SU-DHL-6 (cell line): Measurements from ENCODE around the gene TFB1M.
A peak's percentile ranks its signal among the peaks of the same experiment; 100 is the strongest.

Experiments
- H2AFZ ChIP-seq: fragments of 200-600 bp; sonication (generic); 2 replicates; pipeline ENCODE4 v1.6.1; 2014; ENCODE audit warnings: low read depth, mild to moderate bottlenecking, moderate library complexity, mixed read lengths, antibody characterized with exemption, low read length; ENCODE audit not compliant: severe bottlenecking
- H3F3A ChIP-seq: fragments of 200-600 bp; shearing (Covaris generic); 2 replicates; pipeline ENCODE4 v1.6.0; 2016; ENCODE audit warnings: antibody characterized with exemption, mild to moderate bottlenecking; ENCODE audit not compliant: insufficient read depth
- H3K27ac ChIP-seq: fragments of 200-600 bp; sonication (generic); 2 replicates; pipeline ENCODE4 v1.5.1; 2016; ENCODE audit warnings: low read depth, mild to moderate bottlenecking, low read length, moderate library complexity, mixed read lengths
- H3K27me3 ChIP-seq: fragments of 200-600 bp; sonication (generic), shearing (Covaris generic); 2 replicates; pipeline ENCODE4 v1.6.0; 2014; ENCODE audit warnings: mild to moderate bottlenecking, low read length
- H3K36me3 ChIP-seq: fragments of 200-600 bp; sonication (generic); 2 replicates; pipeline ENCODE4 v1.6.1; 2014; ENCODE audit warnings: mild to moderate bottlenecking, low read length, mixed read lengths
- H3K4me2 ChIP-seq: fragments of 300-600, 200-600 bp; shearing (Covaris generic), sonication (generic); 2 replicates; pipeline ENCODE4 v1.6.0; 2014; ENCODE audit warnings: low read length, low read depth, mild to moderate bottlenecking; ENCODE audit not compliant: poor library complexity, severe bottlenecking
- H3K4me3 ChIP-seq: fragments of 200-600 bp; sonication (generic); 2 replicates; pipeline ENCODE4 v1.5.1; 2014; ENCODE audit warnings: antibody characterized with exemption, low read length, mild to moderate bottlenecking, mixed read lengths; ENCODE audit not compliant: insufficient read depth, poor library complexity, severe bottlenecking
- H3K79me2 ChIP-seq: fragments of 200-600 bp; sonication (generic); 2 replicates; pipeline ENCODE4 v1.6.1; 2014; ENCODE audit warnings: mild to moderate bottlenecking, low read length, moderate library complexity; ENCODE audit not compliant: insufficient read depth
- H3K9ac ChIP-seq: fragments of 200-600 bp; sonication (generic); 2 replicates; pipeline ENCODE4 v1.7.0; 2014; ENCODE audit warnings: mild to moderate bottlenecking, low read length
- H3K9me2 ChIP-seq: fragments of 200-600 bp; sonication (generic); replicated peaks from 2 replicates; pipeline ENCODE4 v1.6.1; 2014; ENCODE audit warnings: low read length; ENCODE audit not compliant: insufficient read depth
- H3K9me3 ChIP-seq: fragments of 200-600 bp; sonication (generic); 2 replicates; pipeline ENCODE4 v1.6.1; 2014; ENCODE audit warnings: low read length, mixed read lengths; ENCODE audit not compliant: insufficient read depth
- H4K20me1 ChIP-seq: fragments of 200-600 bp; sonication (generic); 2 replicates; pipeline ENCODE4 v1.6.1; 2014; ENCODE audit warnings: low read depth, mild to moderate bottlenecking, antibody characterized with exemption, low read length, moderate library complexity, mixed read lengths
- CTCF ChIP-seq: fragments of 200-600 bp; sonication (generic); IDR thresholded peaks from one replicate; pipeline ENCODE4 v1.5.1; 2017; ENCODE audit warnings: antibody characterized with exemption, mild to moderate bottlenecking, low read length, moderate library complexity; ENCODE audit not compliant: insufficient read depth, poor library complexity, severe bottlenecking
- EZH2phosphoT487 ChIP-seq: fragments of 200-600 bp; sonication (generic), shearing (Covaris generic); conservative IDR thresholded peaks from 2 replicates; pipeline ENCODE4 v1.6.1; 2018; ENCODE audit warnings: mild to moderate bottlenecking, antibody characterized with exemption, low read length, moderate library complexity, mixed read lengths

The TFB1M gene

DNA sequence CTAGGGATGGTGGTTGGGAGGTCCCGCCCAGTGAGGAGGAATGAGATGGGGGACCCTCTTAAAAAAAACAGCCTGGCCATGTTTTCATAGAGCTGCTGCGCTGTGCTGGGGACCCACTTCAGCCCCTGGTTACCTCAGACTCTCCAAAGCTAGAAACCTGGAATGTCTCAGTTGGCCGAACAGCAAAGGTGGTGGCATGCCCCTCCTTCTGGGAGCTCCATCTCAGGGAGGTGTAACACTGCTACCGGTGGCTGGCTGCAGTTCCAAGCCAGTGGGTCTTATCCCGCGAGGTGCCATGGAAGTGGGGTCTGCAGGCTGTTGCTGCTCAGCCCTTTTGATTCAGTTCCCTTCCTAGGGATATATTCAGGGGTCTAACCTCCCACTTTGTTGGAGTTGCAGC is 35.7 kb upstream of the TFB1M start:
- Histone ChIP-seq H3F3A (no peaks in the 10 kb centered on the region), H3K9me2 (no peaks in the 10 kb centered on the region), H2AFZ (no peak overlapping the region), H3K4me3 (no peak overlapping the region), H3K27me3 (no peaks in the 10 kb centered on the region), H3K9me3 (peaks cover 21% of the 10 kb centered on the region; the same call in 1 of the 2 replicates), H4K20me1 (no peaks in the 10 kb centered on the region), H3K36me3 (peaks cover 17% of the 10 kb centered on the region), H3K27ac (peak overlapping the region; percentile 75), H3K4me2 (no peak overlapping the region), H3K9ac (no peak overlapping the region), H3K79me2 (no peaks in the 10 kb centered on the region)
- TF ChIP-seq EZH2phosphoT487: no peak
- TF ChIP-seq CTCF: no peak

DNA sequence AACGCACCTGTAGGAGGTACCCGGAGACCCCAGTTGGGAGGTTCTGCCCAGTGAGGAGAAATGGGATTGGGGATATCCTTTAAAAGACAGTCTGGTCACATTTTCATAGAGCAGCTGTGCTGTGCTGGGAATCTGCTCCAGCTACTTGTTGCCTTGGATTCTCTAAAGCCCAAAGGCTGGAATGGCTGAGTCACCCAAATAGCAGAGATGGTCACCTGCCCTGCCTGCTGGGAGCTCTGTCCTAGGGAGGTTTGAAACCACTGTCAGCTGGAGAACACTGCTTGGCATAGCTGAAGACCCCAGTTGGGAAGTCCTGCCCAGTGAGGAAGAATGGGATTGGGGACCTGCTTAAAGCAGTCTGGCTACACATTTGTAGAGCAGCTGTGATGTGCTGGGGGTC is 34.8 kb upstream of the TFB1M start:
- no peak overlapping the region for H3K27ac ChIP-seq
- no peak overlapping the region for H2AFZ ChIP-seq
- peaks cover 9% of the 10 kb centered on the region for H3K36me3 ChIP-seq
- no peak overlapping the region for H3K9ac ChIP-seq
- no peaks in the 10 kb centered on the region for H3K27me3 ChIP-seq
- no peak for TF ChIP-seq EZH2phosphoT487
- H3F3A ChIP-seq: no peaks in the 10 kb centered on the region
- no peaks in the 10 kb centered on the region for H4K20me1 ChIP-seq
- no peaks in the 10 kb centered on the region for H3K79me2 ChIP-seq
- H3K4me2 ChIP-seq: no peak overlapping the region
- H3K9me2 ChIP-seq: no peaks in the 10 kb centered on the region
- H3K4me3 ChIP-seq: no peak overlapping the region
- peaks cover 15% of the 10 kb centered on the region; the same call in 1 of the 2 replicates for H3K9me3 ChIP-seq

- Histone ChIP-seq H3K4me2 (no peak overlapping the region), H3K9ac (no peak overlapping the region)
- TF ChIP-seq EZH2phosphoT487 (no peak), CTCF (no peak)
Observed at GRCh38 chr6:155347800-155348199, 33.5 kb upstream of the TFB1M start.

GRCh38 chr6:155346957-155347356 is 32.7 kb upstream of the TFB1M start:
- Histone ChIP-seq H3K79me2 (no peaks in the 10 kb centered on the region), H4K20me1 (no peaks in the 10 kb centered on the region), H3K36me3 (no peaks in the 10 kb centered on the region), H3K27ac (no peak overlapping the region), H3K9me2 (no peaks in the 10 kb centered on the region), H3K9me3 (peaks cover 7% of the 10 kb centered on the region; the same call in 1 of the 2 replicates), H3K27me3 (no peaks in the 10 kb centered on the region), H3K4me2 (no peak overlapping the region), H3K4me3 (no peak overlapping the region), H2AFZ (no peak overlapping the region), H3F3A (no peaks in the 10 kb centered on the region), H3K9ac (no peak overlapping the region)
- TF ChIP-seq CTCF (no peak), EZH2phosphoT487 (no peak)

More at GRCh38 chr6:155347800-155348199, 33.5 kb upstream of the TFB1M start:
- peak overlapping the region; percentile 32; the same call in 1 of the 2 replicates for H3K27ac ChIP-seq
- H3K9me2 ChIP-seq: no peaks in the 10 kb centered on the region
- H3K4me3 ChIP-seq: no peak overlapping the region
- no peaks in the 10 kb centered on the region for H3K36me3 ChIP-seq
- H3K9me3 ChIP-seq: peaks cover 7% of the 10 kb centered on the region; the same call in 1 of the 2 replicates
- peak overlapping the region; percentile 46 for H2AFZ ChIP-seq
- no peaks in the 10 kb centered on the region for H4K20me1 ChIP-seq
- no peaks in the 10 kb centered on the region for H3K27me3 ChIP-seq
- H3K79me2 ChIP-seq: no peaks in the 10 kb centered on the region
- no peaks in the 10 kb centered on the region for H3F3A ChIP-seq
